NCI-H1436 (cell line): Measurements from ENCODE around the gene KCNS3.

Source experiments
- DNase-seq: peaks from one replicate; lab custom pipeline; 2025; lab: John Stamatoyannopoulos, UW

The KCNS3 gene

GRCh38 chr2:17878281-17879136 lies at the start of gene KCNS3:
Gene KCNS3 (plus strand): TSS chr2:17878667. CDS start chr2:17931009, 52,342 bp downstream.
- no peak for DNase-seq

- no peak for DNase-seq
These were observed 48.1 kb upstream of the KCNS3 start for GRCh38 chr2:17830053-17831034.

GRCh38 chr2:17835516-17835915 lies 43.0 kb upstream of the KCNS3 start:
- no peak for DNase-seq

- DNase-seq = no peak
These were observed 38.5 kb upstream of the KCNS3 start for GRCh38 chr2:17839959-17840358.

GRCh38 chr2:17843457-17843856 lies 35.0 kb upstream of the KCNS3 start:
- DNase-seq = no peak

- no peak for DNase-seq
These were observed 32.7 kb upstream of the KCNS3 start for GRCh38 chr2:17845806-17846205.

- no peak for DNase-seq
These were observed 31.8 kb upstream of the KCNS3 start for GRCh38 chr2:17846676-17847075.

- DNase-seq = no peak
These were observed 31.2 kb upstream of the KCNS3 start for GRCh38 chr2:17847236-17847635.

GRCh38 chr2:17849275-17849674 lies 29.2 kb upstream of the KCNS3 start:
- DNase-seq = no peak

- no peak for DNase-seq
These were observed 28.3 kb upstream of the KCNS3 start for GRCh38 chr2:17850151-17850550.

- DNase-seq = peak; percentile 14
These were observed 26.5 kb upstream of the KCNS3 start for GRCh38 chr2:17851731-17852585.

- DNase-seq = no peak
These were observed 24.7 kb upstream of the KCNS3 start for GRCh38 chr2:17853799-17854198.

GRCh38 chr2:17857021-17857420 lies 21.4 kb upstream of the KCNS3 start:
- no peak for DNase-seq

- DNase-seq = no peak
These were observed 20.4 kb upstream of the KCNS3 start for GRCh38 chr2:17858064-17858463.

GRCh38 chr2:17863539-17863938 lies 14.9 kb upstream of the KCNS3 start:
- DNase-seq = no peak

- no peak for DNase-seq
These were observed 13.8 kb upstream of the KCNS3 start for GRCh38 chr2:17864676-17865075.

GRCh38 chr2:17867133-17867532 lies 11.3 kb upstream of the KCNS3 start:
- no peak for DNase-seq

- no peak for DNase-seq
These were observed 9.3 kb upstream of the KCNS3 start for GRCh38 chr2:17869128-17869527.

GRCh38 chr2:17871639-17872038 lies 6.8 kb upstream of the KCNS3 start:
- DNase-seq = no peak

- no peak for DNase-seq
These were observed 5.4 kb upstream of the KCNS3 start for GRCh38 chr2:17873021-17873420.

- no peak for DNase-seq
These were observed 1.9 kb upstream of the KCNS3 start for GRCh38 chr2:17876590-17876989.

- DNase-seq = no peak
These were observed 621 bp upstream of the KCNS3 start for GRCh38 chr2:17877811-17878280.
